WTC11 (cell line): Measurements from ENCODE around the gene ATP2B2.

Experiments used
- ESRRA ChIP-seq: sonication (generic); formaldehyde crosslinking; IDR thresholded peaks from 2 replicates; pipeline ENCODE4 v1.8.1; 2022; ENCODE audit warnings: mild to moderate bottlenecking, missing genetic modification reagents, borderline replicate concordance
- FOXJ3 ChIP-seq: sonication (generic); formaldehyde crosslinking; IDR thresholded peaks from 2 replicates; pipeline ENCODE4 v1.9.0; 2021; ENCODE audit warnings: missing genetic modification reagents, mild to moderate bottlenecking, borderline replicate concordance
- ZNF317 ChIP-seq: sonication (generic); formaldehyde crosslinking; IDR thresholded peaks from 2 replicates; pipeline ENCODE4 v1.8.1; 2023; ENCODE audit warnings: low read depth, mild to moderate bottlenecking, moderate library complexity, missing genetic modification reagents, borderline replicate concordance

DNA sequence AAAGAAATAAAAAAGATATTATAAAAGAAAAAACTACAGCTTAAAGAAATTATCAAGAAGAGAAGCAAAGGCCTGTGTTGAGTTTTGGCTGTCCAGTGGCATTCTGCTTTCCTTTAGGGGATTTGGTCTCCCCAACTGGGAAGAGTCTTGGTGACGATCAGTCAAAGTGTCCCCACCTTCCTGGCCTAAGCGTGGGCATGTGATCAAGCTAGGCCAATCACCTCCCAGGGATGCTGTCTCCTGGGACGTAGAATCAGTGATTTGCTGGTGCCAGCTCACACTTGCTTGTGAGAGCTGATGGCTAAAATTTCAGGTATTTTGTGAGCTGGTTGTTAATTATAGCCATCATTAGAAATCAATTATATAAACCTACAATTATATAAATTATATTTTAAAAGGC, 69.5 kb downstream of the ATP2B2 start:
- TF ChIP-seq ZNF317 (CRISPR knock-in tag) (no peak), FOXJ3 (no peak), ESRRA (no peak)
